Subcutaneous adipose tissue (tissue), 4 donors: ENCODE measurements around the gene ABHD4. TPM values are rescaled to one million over a fixed set of nuclear protein-coding genes. Genes with fewer than 3 reads are reported as not detected.

Source experiments
- total RNA-seq, 4 donors: library from RNA; depleted of rRNA; stranded (reverse); fragments of >200 nt; gene quantifications; one replicate each; pipeline ENCODE4 v1.1.0, GENCODE V29; 2016
- TF ChIP-seq, protein P1 (sequence below): fragments of 450-650 bp; IDR thresholded peaks from one replicate; pipeline ENCODE4 v1.5.1; 2016; ENCODE audit warnings: low read depth, mild to moderate bottlenecking, control low read depth, antibody characterized with exemption, moderate library complexity

Gene ABHD4
- total RNA-seq, 4 donors from 2014 or later, result 22.8 to 43.5 (median 38.1) TPM

DNA sequence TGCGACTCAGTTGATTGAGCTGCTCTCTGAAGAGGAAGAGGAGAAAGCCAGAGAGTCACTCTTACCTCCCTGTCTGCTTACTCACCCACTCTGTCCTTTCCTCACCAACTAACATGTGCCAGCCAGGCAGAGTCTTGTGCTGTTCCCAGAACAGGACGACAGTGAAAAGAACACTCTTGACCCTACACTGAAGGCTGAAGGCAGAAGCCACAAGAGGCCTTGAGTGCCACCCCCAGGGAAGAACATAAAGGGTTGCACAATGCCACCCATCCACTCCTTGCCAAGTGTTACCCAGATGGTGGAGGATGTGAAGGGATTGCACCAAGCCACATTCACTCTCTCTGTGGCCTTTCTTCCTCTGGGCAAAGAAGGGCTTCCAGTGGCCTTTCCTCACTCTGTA lies 12.8 kb downstream of the ABHD4 start:
- TF ChIP-seq, protein P1, sequence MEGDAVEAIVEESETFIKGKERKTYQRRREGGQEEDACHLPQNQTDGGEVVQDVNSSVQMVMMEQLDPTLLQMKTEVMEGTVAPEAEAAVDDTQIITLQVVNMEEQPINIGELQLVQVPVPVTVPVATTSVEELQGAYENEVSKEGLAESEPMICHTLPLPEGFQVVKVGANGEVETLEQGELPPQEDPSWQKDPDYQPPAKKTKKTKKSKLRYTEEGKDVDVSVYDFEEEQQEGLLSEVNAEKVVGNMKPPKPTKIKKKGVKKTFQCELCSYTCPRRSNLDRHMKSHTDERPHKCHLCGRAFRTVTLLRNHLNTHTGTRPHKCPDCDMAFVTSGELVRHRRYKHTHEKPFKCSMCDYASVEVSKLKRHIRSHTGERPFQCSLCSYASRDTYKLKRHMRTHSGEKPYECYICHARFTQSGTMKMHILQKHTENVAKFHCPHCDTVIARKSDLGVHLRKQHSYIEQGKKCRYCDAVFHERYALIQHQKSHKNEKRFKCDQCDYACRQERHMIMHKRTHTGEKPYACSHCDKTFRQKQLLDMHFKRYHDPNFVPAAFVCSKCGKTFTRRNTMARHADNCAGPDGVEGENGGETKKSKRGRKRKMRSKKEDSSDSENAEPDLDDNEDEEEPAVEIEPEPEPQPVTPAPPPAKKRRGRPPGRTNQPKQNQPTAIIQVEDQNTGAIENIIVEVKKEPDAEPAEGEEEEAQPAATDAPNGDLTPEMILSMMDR, result no peak

DNA sequence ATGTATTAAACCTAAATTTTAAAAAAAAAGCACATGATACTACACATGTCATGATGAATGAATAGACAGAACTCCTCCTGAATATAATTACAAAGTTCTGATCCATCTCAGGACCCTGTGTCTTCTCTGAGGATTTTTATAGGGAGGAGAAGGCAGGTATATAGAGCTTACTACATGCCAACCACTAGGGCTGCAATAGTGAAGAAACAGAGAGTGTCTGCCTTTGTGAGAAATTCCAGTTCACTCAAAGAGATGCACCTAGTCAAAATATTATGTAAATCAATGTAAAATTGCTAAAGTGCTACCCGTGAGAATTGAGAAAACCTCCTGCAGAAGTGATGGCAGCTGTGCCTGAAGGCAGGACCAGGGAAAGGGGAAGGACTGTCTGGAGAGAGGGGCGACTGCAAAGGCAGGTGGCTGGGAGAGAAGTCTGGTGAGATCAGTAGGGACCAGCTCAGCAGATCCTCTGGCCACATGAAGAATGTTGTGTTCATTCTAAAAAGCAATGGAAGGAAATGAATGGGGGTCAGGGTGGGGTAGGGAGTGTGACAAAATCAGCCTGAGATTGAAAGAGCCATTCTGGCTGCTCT lies 15.1 kb downstream of the ABHD4 start:
- TF ChIP-seq, protein P1, result no peak

DNA sequence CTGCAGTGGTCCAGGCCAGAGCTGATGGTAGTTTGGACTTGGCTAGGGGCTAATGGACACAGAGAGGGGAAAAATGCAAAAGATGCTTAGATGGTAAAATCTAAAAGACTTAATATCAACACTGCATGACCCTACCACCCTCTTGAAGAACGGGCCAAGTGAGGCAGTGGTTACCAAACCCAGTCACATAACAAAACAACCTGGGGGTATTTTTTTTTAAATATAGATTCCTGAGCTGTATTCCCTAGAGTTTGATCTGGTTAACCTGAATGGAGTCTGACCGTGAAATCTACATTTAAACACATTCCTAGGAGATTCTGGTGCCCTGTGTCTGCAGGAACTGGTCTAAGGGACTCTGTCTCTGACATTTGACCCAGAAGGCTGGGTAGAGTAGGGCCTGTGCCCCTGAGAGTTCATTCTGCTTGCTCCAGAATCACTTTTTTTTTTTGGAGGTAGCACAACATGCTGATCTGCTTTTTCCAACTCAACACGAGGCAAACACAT lies 15.7 kb downstream of the ABHD4 start:
- TF ChIP-seq, protein P1, result no peak

DNA sequence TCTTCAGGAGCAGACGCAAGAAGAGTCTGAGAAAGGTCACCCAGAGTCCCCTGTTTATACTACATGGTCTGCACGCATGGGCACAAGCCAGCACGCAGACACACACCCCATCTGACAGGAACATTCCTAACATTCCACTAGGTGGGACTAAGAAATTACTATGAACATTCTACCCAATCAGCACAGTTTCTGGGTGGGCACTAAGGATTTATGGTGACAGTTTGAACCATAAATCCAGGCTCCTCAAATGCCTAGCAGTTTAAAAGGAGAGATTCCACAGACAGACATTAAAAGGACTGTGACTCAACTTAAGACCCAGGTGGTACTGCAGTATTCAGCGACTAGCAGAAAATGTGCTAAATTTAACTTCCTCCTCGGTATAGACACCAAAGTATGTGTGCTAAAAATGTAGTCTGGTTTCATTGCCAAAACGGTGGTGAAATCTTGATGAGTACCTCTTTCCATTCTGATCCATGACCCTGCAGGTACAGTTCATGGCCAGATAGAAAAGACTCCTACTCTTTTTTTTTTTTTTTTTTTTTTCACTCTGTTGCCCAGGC lies 16.2 kb downstream of the ABHD4 start:
- TF ChIP-seq, protein P1, result no peak

DNA sequence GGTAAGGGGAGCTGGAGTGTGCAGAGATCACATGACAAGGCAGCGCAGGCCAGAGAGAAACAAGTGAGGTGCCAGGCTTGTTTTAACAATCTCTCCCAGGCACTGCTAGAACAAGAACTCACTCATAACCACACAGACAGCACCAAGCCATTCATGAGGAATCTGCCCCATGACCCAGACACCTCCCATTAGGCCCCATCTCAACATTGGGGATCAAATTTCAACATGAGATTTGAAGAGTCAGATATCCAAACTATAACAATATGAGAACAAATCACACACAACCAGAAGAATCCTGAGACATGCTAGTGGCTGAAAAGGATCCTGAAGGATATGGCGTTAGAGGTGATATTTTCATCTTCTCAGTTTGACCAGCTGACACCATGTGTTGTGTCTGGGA lies 24.2 kb downstream of the ABHD4 start:
- TF ChIP-seq, protein P1, result no peak

DNA sequence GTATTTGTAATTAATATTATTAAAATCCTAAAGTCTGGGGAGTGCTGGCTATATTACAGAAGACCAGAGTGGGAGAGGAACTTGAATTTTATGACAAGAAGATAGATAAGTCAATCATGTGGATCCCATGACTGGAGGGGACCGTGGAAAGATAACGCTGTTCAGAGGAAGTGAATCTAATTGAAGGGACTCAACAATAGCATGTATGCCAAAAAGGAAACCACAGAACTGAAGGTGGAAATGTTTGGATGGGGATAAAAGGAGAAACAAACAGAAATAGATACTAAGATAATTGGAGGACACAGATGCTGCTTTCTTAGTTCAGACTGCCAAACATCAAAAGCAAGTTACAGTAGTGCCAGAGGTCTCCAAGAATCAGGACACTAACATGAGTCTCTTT lies 24.9 kb downstream of the ABHD4 start:
- TF ChIP-seq, protein P1, result no peak

DNA sequence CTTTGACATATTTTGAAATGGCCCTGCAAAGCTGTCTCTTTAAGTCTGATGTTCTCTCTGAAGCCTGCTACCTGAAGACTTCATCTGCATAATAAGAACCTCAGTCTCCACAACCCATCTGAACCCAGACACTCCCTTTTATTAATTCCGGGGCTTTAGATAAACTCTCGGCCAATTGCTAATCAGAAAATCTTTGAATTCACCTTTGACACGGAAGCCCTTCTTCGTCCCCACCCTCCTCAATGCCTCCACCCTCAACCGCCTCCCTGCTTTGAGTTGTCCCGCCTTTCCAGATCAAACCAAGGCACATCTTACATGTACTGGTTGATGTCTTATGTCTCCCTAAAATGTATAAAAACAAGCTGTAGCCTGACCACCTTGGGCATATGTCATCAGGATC lies 28.5 kb downstream of the ABHD4 start:
- TF ChIP-seq, protein P1, result no peak
